NB4 (cell line): ENCODE measurements around the gene FBN1.

Source experiments
- DNase-seq: peaks from one replicate; pipeline ENCODE4 v3.0.0; 2010; ENCODE audit warnings: low read depth
- H3K4me3 ChIP-seq: one replicate; pipeline ENCODE4 v1.5.1; 2011; ENCODE audit warnings: mild to moderate bottlenecking, low read depth, low read length, moderate library complexity
- CTCF ChIP-seq: IDR thresholded peaks from one replicate; pipeline ENCODE4 v1.5.1; 2012; ENCODE audit warnings: low read depth, low read length
- MAX ChIP-seq: IDR thresholded peaks from 2 replicates; pipeline ENCODE4 v1.6.1; 2011; ENCODE audit warnings: low read depth, low read length
- MYC ChIP-seq: IDR thresholded peaks from 2 replicates; pipeline ENCODE4 v1.6.1; 2011; ENCODE audit warnings: low read depth, low read length
- POLR2A ChIP-seq: IDR thresholded peaks from 2 replicates; pipeline ENCODE4 v1.6.1; 2011; ENCODE audit warnings: mild to moderate bottlenecking; ENCODE audit not compliant: insufficient read length; ENCODE audit errors: extremely low read depth

The FBN1 gene

GRCh38 chr15:48681353-48681752 is 35.8 kb upstream of the FBN1 start:
- no peak for DNase-seq
- TF ChIP-seq CTCF (no peak), MYC (no peak), MAX (no peak), POLR2A (no peak)
- H3K4me3 ChIP-seq, result no peak overlapping the region

GRCh38 chr15:48680841-48681240 is 35.3 kb upstream of the FBN1 start:
- DNase-seq, result no peak
- H3K4me3 ChIP-seq, result no peak overlapping the region
- TF ChIP-seq POLR2A, result no peak
- TF ChIP-seq CTCF, result no peak
- no peak for TF ChIP-seq MYC
- TF ChIP-seq MAX, result no peak

GRCh38 chr15:48679952-48680351 is 34.4 kb upstream of the FBN1 start:
- DNase-seq, result no peak
- TF ChIP-seq MYC (no peak), CTCF (no peak), MAX (no peak), POLR2A (no peak)
- no peak overlapping the region for H3K4me3 ChIP-seq

GRCh38 chr15:48678851-48679250 is 33.3 kb upstream of the FBN1 start:
- no peak for DNase-seq
- TF ChIP-seq POLR2A (no peak), MAX (no peak), CTCF (no peak), MYC (no peak)
- no peak overlapping the region for H3K4me3 ChIP-seq

- no peak for DNase-seq
- TF ChIP-seq MYC, result no peak
- TF ChIP-seq CTCF, result no peak
- TF ChIP-seq MAX, result no peak
- no peak for TF ChIP-seq POLR2A
- H3K4me3 ChIP-seq, result no peak overlapping the region
Observed at GRCh38 chr15:48677821-48678220, 32.3 kb upstream of the FBN1 start.

GRCh38 chr15:48675436-48675835 is 29.9 kb upstream of the FBN1 start:
- no peak overlapping the region for H3K4me3 ChIP-seq
- TF ChIP-seq MAX, result no peak
- DNase-seq, result no peak
